Hepatocyte (in vitro differentiated cells): ENCODE measurements around the gene STUB1. TPM values are rescaled to one million over a fixed set of nuclear protein-coding genes. Genes with fewer than 3 reads are reported as not detected.
A peak's percentile ranks its signal among the peaks of the same experiment; 100 is the strongest.
"Not testable (repeated sequence)": the region's sequence is repeated elsewhere in the genome, so short reads cannot be mapped to it uniquely, and the experiment has no call there.

Experiments
- DNase-seq: peaks from one replicate; pipeline ENCODE4 v3.0.0-alpha.2; 2016; ENCODE audit warnings: low spot score
- H2AFZ ChIP-seq: fragments of 200-600 bp; sonication (generic); 2 replicates; pipeline ENCODE4 v1.6.0; 2016; ENCODE audit warnings: antibody characterized with exemption, mild to moderate bottlenecking
- H3K27ac ChIP-seq: fragments of 200-600 bp; sonication (generic); 2 replicates; pipeline ENCODE4 v1.5.1; 2016; ENCODE audit warnings: mild to moderate bottlenecking
- H3K27me3 ChIP-seq: fragments of 200-600 bp; sonication (generic); 2 replicates; pipeline ENCODE4 v1.6.1; 2016
- H3K36me3 ChIP-seq: fragments of 200-600 bp; sonication (generic); replicated peaks from 2 replicates; pipeline ENCODE4 v1.5.1; 2016; ENCODE audit warnings: low read depth; ENCODE audit not compliant: insufficient read depth
- H3K4me1 ChIP-seq: fragments of 200-600 bp; sonication (generic); 2 replicates; pipeline ENCODE4 v1.5.1; 2016; ENCODE audit warnings: mild to moderate bottlenecking, moderate library complexity; ENCODE audit not compliant: insufficient read depth
- H3K4me2 ChIP-seq: fragments of 200-600 bp; sonication (generic); 2 replicates; pipeline ENCODE4 v1.6.0; 2016
- H3K4me3 ChIP-seq: fragments of 200-600 bp; sonication (generic); 2 replicates; pipeline ENCODE4 v1.5.1; 2016; ENCODE audit warnings: mild to moderate bottlenecking
- H3K79me2 ChIP-seq: fragments of 200-600 bp; sonication (generic); 2 replicates; pipeline ENCODE4 v1.6.0; 2017; ENCODE audit warnings: mild to moderate bottlenecking
- H3K9me2 ChIP-seq: fragments of 200-600 bp; sonication (generic); replicated peaks from 2 replicates; pipeline ENCODE4 v1.6.0; 2017; ENCODE audit warnings: mild to moderate bottlenecking; ENCODE audit not compliant: insufficient read depth
- H3K9me3 ChIP-seq: fragments of 200-600 bp; sonication (generic); 2 replicates; pipeline ENCODE4 v1.5.1; 2016; ENCODE audit warnings: low read depth, mild to moderate bottlenecking
- H4K20me1 ChIP-seq: fragments of 200-600 bp; sonication (generic); 2 replicates; pipeline ENCODE4 v1.6.0; 2016; ENCODE audit warnings: mild to moderate bottlenecking; ENCODE audit not compliant: insufficient read depth, poor library complexity, severe bottlenecking
- EZH2 ChIP-seq: fragments of 200-600 bp; sonication (generic); IDR thresholded peaks from 2 replicates; pipeline ENCODE4 v1.6.1; 2016; ENCODE audit warnings: antibody characterized with exemption, mild to moderate bottlenecking, borderline replicate concordance
- EZH2phosphoT487 ChIP-seq: fragments of 200-600 bp; sonication (generic); IDR thresholded peaks from one replicate; pipeline ENCODE4 v1.6.1; 2018; ENCODE audit warnings: antibody characterized with exemption, mild to moderate bottlenecking, low read depth, moderate library complexity; ENCODE audit not compliant: unreplicated experiment, severe bottlenecking
- WGBS: methylation state at CpG from one replicate; pipeline ENCODE4 v1.1.6; 2016; ENCODE audit warnings: low lambda C conversion rate; ENCODE audit errors: missing lambda C conversion rate; 5-methylcytosine and 5-hydroxymethylcytosine counted together
- polyA plus RNA-seq: library from polyadenylated mRNA; unstranded; fragments of >200 nt; fragmentation: Nextera tagmentation; extraction: Ambion mirVana; gene quantifications from 2 replicates; pipeline ENCODE4 v1.2.1, GENCODE V29; 2016
- total RNA-seq: library from RNA; depleted of rRNA; stranded (reverse); fragments of >200 nt; gene quantifications from 2 replicates; pipeline ENCODE4 v1.2.3, GENCODE V29; 2014
- TF ChIP-seq, protein P1 (sequence below): fragments of 200-600 bp; sonication (generic); IDR thresholded peaks from 2 replicates; pipeline ENCODE4 v1.5.1; 2016; ENCODE audit warnings: antibody characterized with exemption, mild to moderate bottlenecking; ENCODE audit not compliant: poor library complexity

Gene STUB1
- total and polyA plus RNA-seq, 2 experiments from 2014 or later: 116 to 249 TPM

DNA sequence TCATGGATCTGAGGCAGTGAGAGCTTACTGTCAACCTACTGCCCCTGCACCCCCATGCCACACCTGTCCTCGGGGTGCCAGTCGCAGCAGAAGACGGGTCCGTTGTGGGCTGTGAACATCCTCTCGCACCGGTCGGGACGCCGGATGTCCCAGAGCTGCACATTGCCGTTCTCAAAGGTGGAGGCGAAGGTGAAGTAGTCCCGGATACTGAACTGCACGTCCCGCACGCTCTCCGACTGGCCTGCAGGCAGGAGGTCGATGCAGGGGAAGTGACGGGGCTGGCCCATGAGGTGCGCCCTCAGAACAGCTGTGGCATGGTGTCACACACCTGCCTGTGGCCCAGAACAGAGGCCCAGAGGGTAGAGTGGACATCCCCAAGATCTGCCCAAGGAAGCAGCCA is 7.3 kb downstream of the STUB1 start:
- WGBS: 98% methylated on average over 19 of the region's 19 CpGs
- Histone ChIP-seq H3K27me3 (peaks cover 9% of the 10 kb centered on the region), H4K20me1 (peaks cover 7% of the 10 kb centered on the region), H3K27ac (no peak overlapping the region), H3K4me1 (peaks cover 23% of the 10 kb centered on the region), H3K4me2 (no peak overlapping the region), H2AFZ (no peak overlapping the region), H3K9me3 (no peaks in the 10 kb centered on the region), H3K4me3 (no peak overlapping the region), H3K36me3 (no peaks in the 10 kb centered on the region), H3K9me2 (no peaks in the 10 kb centered on the region), H3K79me2 (peaks cover 29% of the 10 kb centered on the region)
- TF ChIP-seq EZH2phosphoT487: no peak
- no peak for TF ChIP-seq EZH2
- TF ChIP-seq, protein P1, sequence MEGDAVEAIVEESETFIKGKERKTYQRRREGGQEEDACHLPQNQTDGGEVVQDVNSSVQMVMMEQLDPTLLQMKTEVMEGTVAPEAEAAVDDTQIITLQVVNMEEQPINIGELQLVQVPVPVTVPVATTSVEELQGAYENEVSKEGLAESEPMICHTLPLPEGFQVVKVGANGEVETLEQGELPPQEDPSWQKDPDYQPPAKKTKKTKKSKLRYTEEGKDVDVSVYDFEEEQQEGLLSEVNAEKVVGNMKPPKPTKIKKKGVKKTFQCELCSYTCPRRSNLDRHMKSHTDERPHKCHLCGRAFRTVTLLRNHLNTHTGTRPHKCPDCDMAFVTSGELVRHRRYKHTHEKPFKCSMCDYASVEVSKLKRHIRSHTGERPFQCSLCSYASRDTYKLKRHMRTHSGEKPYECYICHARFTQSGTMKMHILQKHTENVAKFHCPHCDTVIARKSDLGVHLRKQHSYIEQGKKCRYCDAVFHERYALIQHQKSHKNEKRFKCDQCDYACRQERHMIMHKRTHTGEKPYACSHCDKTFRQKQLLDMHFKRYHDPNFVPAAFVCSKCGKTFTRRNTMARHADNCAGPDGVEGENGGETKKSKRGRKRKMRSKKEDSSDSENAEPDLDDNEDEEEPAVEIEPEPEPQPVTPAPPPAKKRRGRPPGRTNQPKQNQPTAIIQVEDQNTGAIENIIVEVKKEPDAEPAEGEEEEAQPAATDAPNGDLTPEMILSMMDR: no peak
- no peak for DNase-seq

DNA sequence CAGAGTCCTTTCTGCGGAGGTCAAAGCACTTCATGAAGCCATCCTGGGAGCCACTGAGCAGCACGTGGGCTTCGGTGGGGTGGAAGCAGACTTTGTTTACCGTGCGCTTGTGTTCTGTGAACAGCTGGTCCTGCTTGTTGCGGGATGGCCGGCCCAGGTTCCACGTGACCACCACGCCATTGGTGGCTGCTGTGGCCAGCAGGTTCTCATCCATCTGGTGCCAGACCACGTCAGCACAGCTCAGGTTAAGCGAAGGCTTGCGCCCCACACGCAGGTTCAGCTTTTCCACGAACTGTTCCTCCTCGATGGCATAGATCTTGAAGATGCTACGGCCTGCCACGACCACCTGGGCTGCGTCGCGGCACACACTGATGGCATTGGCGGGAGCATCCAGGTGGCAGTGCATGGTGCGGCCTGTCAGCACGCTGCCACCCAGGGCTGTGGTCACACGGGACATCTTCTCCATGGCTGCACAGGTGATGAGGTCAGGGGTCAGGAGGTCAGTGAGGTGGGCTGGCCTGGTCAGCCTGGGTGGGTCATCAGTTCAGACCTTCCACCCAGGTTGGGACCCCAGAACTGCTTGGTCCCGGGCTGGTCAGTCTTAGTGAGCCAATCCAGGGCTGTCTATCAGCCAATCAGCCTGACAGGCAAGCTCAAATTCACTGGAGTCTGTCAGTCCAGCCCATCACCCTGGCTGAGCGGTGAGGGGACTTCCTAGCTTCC is 9.1 kb downstream of the STUB1 start:
- Histone ChIP-seq H3K27me3 (peaks cover 26% of the 10 kb centered on the region), H3K4me3 (peak overlapping the region; percentile 100), H3K4me1 (peaks cover 18% of the 10 kb centered on the region), H2AFZ (no peak overlapping the region), H4K20me1 (no peaks in the 10 kb centered on the region), H3K27ac (peak overlapping the region; percentile 87), H3K4me2 (peak overlapping the region; percentile 99), H3K9me2 (no peaks in the 10 kb centered on the region), H3K79me2 (peaks cover 16% of the 10 kb centered on the region), H3K9me3 (no peaks in the 10 kb centered on the region), H3K36me3 (no peaks in the 10 kb centered on the region)
- 91% methylated on average over 26 of the region's 26 CpGs for WGBS
- no peak for DNase-seq
- TF ChIP-seq EZH2 (no peak), EZH2phosphoT487 (no peak)
- TF ChIP-seq, protein P1: no peak

DNA sequence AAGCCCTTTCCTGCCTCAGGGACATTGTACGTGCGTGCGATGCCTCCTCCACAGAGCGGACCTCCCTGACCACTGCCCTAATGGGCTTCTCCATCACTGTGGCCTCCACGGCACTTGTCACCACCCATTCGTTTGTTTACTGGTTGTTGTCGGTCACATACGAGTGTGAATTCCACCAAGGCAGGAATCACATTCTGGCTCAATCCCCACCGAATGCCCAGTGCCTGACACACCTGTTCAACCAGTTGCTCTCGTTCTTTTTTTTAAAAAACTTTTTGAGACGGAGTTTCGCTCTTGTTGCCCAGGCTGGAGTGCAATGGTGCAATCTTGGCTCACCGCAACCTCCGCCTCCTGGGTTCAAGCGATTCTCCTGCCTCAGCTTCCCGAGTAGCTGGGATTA is 11.0 kb downstream of the STUB1 start:
- H3K27me3 ChIP-seq: peaks cover 43% of the 10 kb centered on the region
- H3K36me3 ChIP-seq, H3K4me3 ChIP-seq, DNase-seq, H4K20me1 ChIP-seq, H3K9me3 ChIP-seq, H3K27ac ChIP-seq, H3K9me2 ChIP-seq, H3K4me2 ChIP-seq, H2AFZ ChIP-seq: not testable (repeated sequence)
- peaks cover 12% of the 10 kb centered on the region for H3K4me1 ChIP-seq
- 90% methylated on average over 16 of the region's 16 CpGs for WGBS
- peaks cover 16% of the 10 kb centered on the region for H3K79me2 ChIP-seq

DNA sequence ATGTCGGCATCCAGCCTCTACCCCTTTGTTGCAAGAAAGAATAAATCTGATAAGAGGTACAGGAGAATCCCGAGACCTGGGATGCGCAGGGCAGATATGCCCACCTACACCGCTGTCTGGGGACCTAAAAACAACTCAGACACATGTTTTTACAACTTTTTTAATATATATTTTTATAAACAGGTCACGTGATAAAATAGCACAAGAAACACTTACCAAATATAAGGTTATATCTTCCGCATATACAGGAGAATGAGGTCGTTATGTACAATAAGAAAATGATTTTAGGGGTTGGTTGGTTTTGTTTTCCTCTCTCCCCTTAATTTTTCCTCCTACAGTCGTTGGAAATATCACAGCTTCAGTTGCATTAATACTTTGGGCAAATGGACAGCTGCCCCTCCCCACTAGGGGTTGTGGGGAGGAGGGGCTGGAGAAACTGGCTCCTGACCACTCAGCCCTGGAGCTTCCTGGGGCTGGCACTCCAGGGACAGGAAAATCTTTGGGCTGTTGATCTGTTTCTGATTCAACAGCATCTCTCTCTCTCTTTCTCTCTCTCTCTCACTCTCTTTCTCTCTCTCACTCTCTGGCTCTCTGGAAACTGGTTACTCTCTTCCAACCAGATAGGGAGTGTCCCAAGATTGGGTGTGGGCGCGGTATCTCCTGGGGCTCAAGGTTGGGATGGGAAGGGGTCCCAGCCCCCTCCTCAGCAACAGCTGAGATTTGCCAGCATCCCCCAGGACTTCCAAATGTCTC is 12.3 kb downstream of the STUB1 start:
- 73% methylated on average over 10 of the region's 10 CpGs for WGBS
- DNase-seq: no peak
- peaks cover 12% of the 10 kb centered on the region for H3K4me1 ChIP-seq
- H3K27ac ChIP-seq: no peak overlapping the region
- TF ChIP-seq, protein P1: no peak
- TF ChIP-seq EZH2 (no peak), EZH2phosphoT487 (no peak)
- no peaks in the 10 kb centered on the region for H3K9me2 ChIP-seq
- H2AFZ ChIP-seq: no peak overlapping the region
- no peaks in the 10 kb centered on the region for H3K36me3 ChIP-seq
- no peak overlapping the region for H3K4me3 ChIP-seq
- H3K4me2 ChIP-seq: no peak overlapping the region
- H4K20me1 ChIP-seq: no peaks in the 10 kb centered on the region
- H3K27me3 ChIP-seq: peaks cover 48% of the 10 kb centered on the region
- H3K79me2 ChIP-seq: peaks cover 16% of the 10 kb centered on the region
- H3K9me3 ChIP-seq: no peaks in the 10 kb centered on the region
